Gastroesophageal sphincter (tissue), 4 donors: Measurements from ENCODE around the gene ZDHHC17. TPM values are rescaled to one million over a fixed set of nuclear protein-coding genes. Genes with fewer than 3 reads are reported as not detected.

Experiments used
- ATAC-seq: fragments of 150-250 bp; one replicate; pipeline ENCODE4 v1.9.1; 2016; ENCODE audit warnings: mild to moderate bottlenecking, moderate library complexity
- H3K27ac ChIP-seq, 4 donors: fragments of 200-600 bp; sonication (generic) in 3 of 4; 1 replicate in 3 of 4; 2 replicates in 1 of 4; pipeline ENCODE4 v1.5.1; 2016 to 2019
- H3K27me3 ChIP-seq: fragments of 200-600 bp; sonication (generic); one replicate; pipeline ENCODE4 v1.5.1; 2019
- H3K36me3 ChIP-seq, 2 donors: fragments of 200-600 bp; sonication (generic); one replicate each; pipeline ENCODE4 v1.5.1; 2019; ENCODE audit warnings: control low read depth in 1 of 2
- H3K4me1 ChIP-seq, 3 donors: fragments of 200-600 bp; sonication (generic); 1 replicate in 2 of 3; 2 replicates in 1 of 3; pipeline ENCODE4 v1.5.1; 2016 to 2019; ENCODE audit warnings: control low read depth in 2 of 3
- H3K4me3 ChIP-seq, 2 donors: fragments of 200-600 bp; sonication (generic); one replicate each; pipeline ENCODE4 v1.5.1; 2019; ENCODE audit warnings: mild to moderate bottlenecking in 1 of 2, moderate library complexity in 1 of 2
- H3K9me3 ChIP-seq, 3 donors: fragments of 200-600 bp; sonication (generic); one replicate each; pipeline ENCODE4 v1.5.1; 2017 to 2019; ENCODE audit warnings: control low read depth in 2 of 3
- EP300 ChIP-seq: sonication (generic); formaldehyde crosslinking; IDR thresholded peaks from one replicate; pipeline ENCODE4 v1.6.1; 2017; ENCODE audit warnings: antibody characterized with exemption, mild to moderate bottlenecking
- POLR2A ChIP-seq, 2 donors: fragments of 450-650 bp; IDR thresholded peaks; one replicate each; pipeline ENCODE4 v1.6.1; 2017; ENCODE audit warnings: antibody characterized with exemption in 2 of 2, mild to moderate bottlenecking in 2 of 2, moderate library complexity in 1 of 2
- POLR2AphosphoS5 ChIP-seq: sonication (generic); formaldehyde crosslinking; IDR thresholded peaks from one replicate; pipeline ENCODE4 v1.6.1; 2017; ENCODE audit warnings: antibody characterized with exemption
- WGBS, 2 donors: methylation state at CpG; one replicate each; pipeline ENCODE4 v1.1.5; 2018; ENCODE audit warnings: low coverage in 1 of 2; 5-methylcytosine and 5-hydroxymethylcytosine counted together
- total RNA-seq, 4 donors: library from RNA; depleted of rRNA; stranded (reverse); fragments of >200 nt; gene quantifications; one replicate each; pipeline ENCODE4 v1.1.0, GENCODE V29; 2016
- TF ChIP-seq, protein P1 (sequence below), 4 experiments: fragments of 200-600 bp in 2 of 4; fragments of 450-650 bp in 2 of 4; sonication (generic) in 1 of 4; IDR thresholded peaks; one replicate each; pipeline ENCODE4 v1.5.1; 2017 to 2019; ENCODE audit warnings: antibody characterized with exemption in 4 of 4, mild to moderate bottlenecking in 2 of 4, moderate library complexity in 2 of 4

The ZDHHC17 gene
- total RNA-seq, 4 donors from 2014 or later: 25.4 to 71.8 (median 36.8) TPM

- no peaks in the 10 kb centered on the region for H3K27me3 ChIP-seq
- H3K27ac ChIP-seq: no peak overlapping the region
- no peak for ATAC-seq
- H3K36me3 ChIP-seq: no peaks in the 10 kb centered on the region
- H3K4me1 ChIP-seq: no peaks in the 10 kb centered on the region
- H3K4me3 ChIP-seq: no peak overlapping the region
- H3K9me3 ChIP-seq: peaks cover 0 to 6% (median 0%) of the 10 kb centered on the region in 3 donors
- WGBS, 2 donors: 62 to 71% methylated on average over 7 to 8 of the region's 8 CpGs
- no peak for TF ChIP-seq POLR2A (IDR thresholded peaks at IDR 0.05)
- TF ChIP-seq EP300: no peak
- TF ChIP-seq POLR2AphosphoS5: no peak
- TF ChIP-seq, protein P1, sequence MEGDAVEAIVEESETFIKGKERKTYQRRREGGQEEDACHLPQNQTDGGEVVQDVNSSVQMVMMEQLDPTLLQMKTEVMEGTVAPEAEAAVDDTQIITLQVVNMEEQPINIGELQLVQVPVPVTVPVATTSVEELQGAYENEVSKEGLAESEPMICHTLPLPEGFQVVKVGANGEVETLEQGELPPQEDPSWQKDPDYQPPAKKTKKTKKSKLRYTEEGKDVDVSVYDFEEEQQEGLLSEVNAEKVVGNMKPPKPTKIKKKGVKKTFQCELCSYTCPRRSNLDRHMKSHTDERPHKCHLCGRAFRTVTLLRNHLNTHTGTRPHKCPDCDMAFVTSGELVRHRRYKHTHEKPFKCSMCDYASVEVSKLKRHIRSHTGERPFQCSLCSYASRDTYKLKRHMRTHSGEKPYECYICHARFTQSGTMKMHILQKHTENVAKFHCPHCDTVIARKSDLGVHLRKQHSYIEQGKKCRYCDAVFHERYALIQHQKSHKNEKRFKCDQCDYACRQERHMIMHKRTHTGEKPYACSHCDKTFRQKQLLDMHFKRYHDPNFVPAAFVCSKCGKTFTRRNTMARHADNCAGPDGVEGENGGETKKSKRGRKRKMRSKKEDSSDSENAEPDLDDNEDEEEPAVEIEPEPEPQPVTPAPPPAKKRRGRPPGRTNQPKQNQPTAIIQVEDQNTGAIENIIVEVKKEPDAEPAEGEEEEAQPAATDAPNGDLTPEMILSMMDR (IDR thresholded peaks at IDR 0.05): no peak
These were observed 126.5 kb downstream of the ZDHHC17 start for GRCh38 chr12:76890151-76891143.

- no peaks in the 10 kb centered on the region for H3K27me3 ChIP-seq
- no peak overlapping the region for H3K4me3 ChIP-seq
- ATAC-seq: no peak
- TF ChIP-seq, protein P1 (IDR thresholded peaks at IDR 0.05): no peak
- no peaks in the 10 kb centered on the region for H3K4me1 ChIP-seq
- no peak overlapping the region for H3K27ac ChIP-seq
- H3K36me3 ChIP-seq: no peaks in the 10 kb centered on the region
- H3K9me3 ChIP-seq: peaks cover 0 to 6% (median 0%) of the 10 kb centered on the region in 3 donors
- 83 to 94% methylated on average over 2 of the region's 3 CpGs for WGBS, 2 donors
These were observed 127.7 kb downstream of the ZDHHC17 start for GRCh38 chr12:76891609-76892008.

DNA sequence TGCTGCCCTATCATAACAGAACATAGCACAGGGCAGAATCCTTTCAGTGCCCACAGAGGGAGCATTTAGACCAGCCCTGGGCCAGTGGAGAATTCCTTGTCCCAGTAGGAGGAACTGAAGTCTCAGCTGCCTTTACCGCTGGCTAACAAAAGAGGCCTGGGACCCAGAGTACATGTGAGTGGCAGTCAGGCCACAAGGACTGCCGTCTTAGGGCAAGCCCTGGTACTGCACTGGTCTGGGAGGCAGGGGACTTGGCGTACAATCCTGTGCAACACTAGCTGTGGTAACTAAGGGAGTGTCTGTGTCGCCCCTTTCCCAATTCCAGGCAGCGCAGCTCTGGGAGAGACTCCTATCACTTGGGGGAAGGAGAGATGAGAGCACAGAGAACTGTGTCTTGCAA, 131.9 kb downstream of the ZDHHC17 start:
- no peaks in the 10 kb centered on the region for H3K27me3 ChIP-seq
- no CpG with 5 or more reads among the region's 5 CpGs for WGBS, 2 donors
- ATAC-seq: no peak

GRCh38 chr12:76896274-76896673, 132.4 kb downstream of the ZDHHC17 start:
- H3K9me3 ChIP-seq: peaks cover 0 to 6% (median 0%) of the 10 kb centered on the region in 3 donors
- H3K4me3 ChIP-seq: no peak overlapping the region
- H3K36me3 ChIP-seq: no peaks in the 10 kb centered on the region
- H3K27ac ChIP-seq: no peak overlapping the region
- peaks cover 0 to 12% (median 0%) of the 10 kb centered on the region in 3 donors for H3K4me1 ChIP-seq
- no peaks in the 10 kb centered on the region for H3K27me3 ChIP-seq
- whole genome bisulfite sequencing, 2 donors: 100% methylated on average over 1 of the region's 1 CpG
- no peak for ATAC-seq
- TF ChIP-seq EP300 (no peak), POLR2AphosphoS5 (no peak), POLR2A (IDR thresholded peaks at IDR 0.05) (no peak)
- TF ChIP-seq, protein P1 (IDR thresholded peaks at IDR 0.05): no peak

More for the DNA sequence above, 131.9 kb downstream of the ZDHHC17 start:
- Histone ChIP-seq H3K27ac (no peak overlapping the region), H3K4me3 (no peak overlapping the region), H3K36me3 (no peaks in the 10 kb centered on the region), H3K9me3 (peaks cover 0 to 6% (median 0%) of the 10 kb centered on the region in 3 donors), H3K4me1 (peaks cover 0 to 12% (median 0%) of the 10 kb centered on the region in 3 donors)
- TF ChIP-seq EP300 (no peak), POLR2A (IDR thresholded peaks at IDR 0.05) (no peak), POLR2AphosphoS5 (no peak)
- TF ChIP-seq, protein P1 (IDR thresholded peaks at IDR 0.05): no peak

DNA sequence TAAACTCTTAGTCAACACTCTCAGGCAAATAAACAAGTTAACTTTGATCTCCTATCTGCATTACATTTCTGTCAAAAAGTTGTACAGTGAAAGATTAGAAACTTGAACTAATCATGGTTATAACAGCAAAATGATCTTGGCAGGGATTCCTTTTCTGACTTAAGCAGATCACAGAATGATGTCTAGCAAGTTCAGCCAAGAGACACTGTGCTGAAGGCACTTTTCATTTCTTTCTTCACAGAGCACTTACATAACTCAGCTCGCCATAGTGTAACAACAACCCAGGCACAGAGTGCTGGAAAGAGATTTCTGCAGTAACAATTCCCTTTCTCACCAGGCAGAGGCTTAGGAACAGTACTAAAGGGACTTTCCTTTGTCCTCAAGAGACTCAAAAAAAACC, 134.5 kb downstream of the ZDHHC17 start:
- peaks cover 0 to 12% (median 0%) of the 10 kb centered on the region in 3 donors for H3K4me1 ChIP-seq
- 18 to 46% methylated on average over 1 of the region's 1 CpG for WGBS, 2 donors

More for the DNA sequence above, 134.5 kb downstream of the ZDHHC17 start:
- Histone ChIP-seq H3K9me3 (peaks cover 0 to 6% (median 0%) of the 10 kb centered on the region in 3 donors), H3K27ac (peak overlapping the region in 1 of 4 donors; percentile 43), H3K36me3 (no peaks in the 10 kb centered on the region), H3K27me3 (no peaks in the 10 kb centered on the region), H3K4me3 (no peak overlapping the region)
- no peak for ATAC-seq
- TF ChIP-seq, protein P1 (IDR thresholded peaks at IDR 0.05): no peak
- TF ChIP-seq EP300: no peak
- TF ChIP-seq POLR2A (IDR thresholded peaks at IDR 0.05): no peak
- no peak for TF ChIP-seq POLR2AphosphoS5
